Measurements from ENCODE around the gene LTF.
"Not testable (repeated sequence)": the region's sequence is repeated elsewhere in the genome, so short reads cannot be mapped to it uniquely, and the experiment has no call there.

Gene LTF

DNA sequence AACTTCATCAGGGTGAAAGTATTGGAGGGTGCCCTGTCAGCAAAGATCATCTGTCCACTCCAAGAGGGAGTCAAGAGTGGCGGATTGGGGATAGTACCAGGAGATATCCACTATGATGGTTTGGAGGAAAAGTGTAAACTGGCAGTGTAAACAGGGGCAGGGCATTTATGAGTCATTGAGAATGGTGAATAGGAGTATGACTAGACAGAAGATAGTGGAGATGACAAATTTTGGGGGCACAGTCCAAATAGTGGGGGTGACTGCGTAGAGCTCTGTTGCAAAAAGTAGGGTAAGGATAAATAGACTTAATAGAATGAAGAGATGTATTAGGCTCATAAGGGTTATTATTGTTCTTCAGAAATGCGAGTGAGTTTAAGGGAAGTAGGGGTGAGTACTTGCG is 75.9 kb downstream of the LTF start:
- not testable (repeated sequence) for DNase-seq

- no peak for DNase-seq
These were observed 78.5 kb downstream of the LTF start for GRCh38 chr3:46386205-46386604.

All from activated CD4-positive, CD25-positive, alpha-beta regulatory T cell treated with anti-CD3 and anti-CD28 coated beads, Interleukin-2, amount 50 U/mL, for 72 hours (primary cell).